ENCODE measurements around the gene RILPL1.
"Not testable (repeated sequence)": the region's sequence is repeated elsewhere in the genome, so short reads cannot be mapped to it uniquely, and the experiment has no call there.

Gene RILPL1

DNA sequence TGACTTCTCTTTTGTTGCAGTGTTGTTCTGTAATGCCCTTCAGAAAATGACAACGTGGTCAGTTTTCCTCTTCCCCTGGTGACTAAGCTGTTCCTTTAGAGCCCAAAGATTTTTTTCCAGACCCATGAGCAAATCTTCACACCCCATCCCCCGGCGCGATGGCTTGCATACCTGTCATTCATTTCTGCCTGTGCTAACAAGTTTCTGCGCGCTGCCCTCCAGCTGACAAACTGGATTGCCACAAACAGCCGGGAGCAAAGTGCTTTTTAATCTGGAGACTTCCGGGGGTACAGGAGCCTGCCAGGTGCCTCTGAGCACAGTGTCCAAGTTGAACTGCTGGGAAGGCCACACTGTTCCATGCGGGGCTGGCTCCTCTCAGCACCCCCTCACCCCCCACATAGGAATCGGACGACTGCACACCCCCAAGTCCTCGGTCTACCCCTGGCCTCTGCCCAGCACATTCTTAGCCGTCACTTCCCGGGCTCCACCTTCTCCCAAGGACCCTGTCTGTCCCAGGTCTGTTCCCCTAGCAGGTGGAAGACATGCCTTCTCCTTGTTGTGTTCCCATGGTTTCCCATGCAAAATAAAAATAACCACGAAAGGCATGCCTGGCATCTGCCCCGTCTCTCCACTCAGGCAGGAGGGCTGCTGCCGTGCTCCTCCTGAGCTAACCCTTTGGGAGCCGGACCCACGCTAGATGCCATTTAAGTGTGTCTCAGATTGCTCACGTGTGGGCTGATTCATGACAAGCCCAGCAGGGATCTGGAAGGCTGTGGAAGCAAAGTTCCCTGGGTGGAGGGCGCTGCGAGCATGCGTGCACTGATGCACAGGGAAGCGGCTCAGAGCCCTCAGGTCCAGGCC is 14.1 kb downstream of the RILPL1 start:
- no peak overlapping the region for H3K4me3 ChIP-seq (ENCODE audit: low read depth, low read length)
- TF ChIP-seq, protein P1, sequence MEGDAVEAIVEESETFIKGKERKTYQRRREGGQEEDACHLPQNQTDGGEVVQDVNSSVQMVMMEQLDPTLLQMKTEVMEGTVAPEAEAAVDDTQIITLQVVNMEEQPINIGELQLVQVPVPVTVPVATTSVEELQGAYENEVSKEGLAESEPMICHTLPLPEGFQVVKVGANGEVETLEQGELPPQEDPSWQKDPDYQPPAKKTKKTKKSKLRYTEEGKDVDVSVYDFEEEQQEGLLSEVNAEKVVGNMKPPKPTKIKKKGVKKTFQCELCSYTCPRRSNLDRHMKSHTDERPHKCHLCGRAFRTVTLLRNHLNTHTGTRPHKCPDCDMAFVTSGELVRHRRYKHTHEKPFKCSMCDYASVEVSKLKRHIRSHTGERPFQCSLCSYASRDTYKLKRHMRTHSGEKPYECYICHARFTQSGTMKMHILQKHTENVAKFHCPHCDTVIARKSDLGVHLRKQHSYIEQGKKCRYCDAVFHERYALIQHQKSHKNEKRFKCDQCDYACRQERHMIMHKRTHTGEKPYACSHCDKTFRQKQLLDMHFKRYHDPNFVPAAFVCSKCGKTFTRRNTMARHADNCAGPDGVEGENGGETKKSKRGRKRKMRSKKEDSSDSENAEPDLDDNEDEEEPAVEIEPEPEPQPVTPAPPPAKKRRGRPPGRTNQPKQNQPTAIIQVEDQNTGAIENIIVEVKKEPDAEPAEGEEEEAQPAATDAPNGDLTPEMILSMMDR (IDR thresholded peaks at IDR 0.05; ENCODE audit: insufficient read depth, low read depth, low read length, missing control alignments): no peak
- DNase-seq (ENCODE audit: low read depth): no peak

DNA sequence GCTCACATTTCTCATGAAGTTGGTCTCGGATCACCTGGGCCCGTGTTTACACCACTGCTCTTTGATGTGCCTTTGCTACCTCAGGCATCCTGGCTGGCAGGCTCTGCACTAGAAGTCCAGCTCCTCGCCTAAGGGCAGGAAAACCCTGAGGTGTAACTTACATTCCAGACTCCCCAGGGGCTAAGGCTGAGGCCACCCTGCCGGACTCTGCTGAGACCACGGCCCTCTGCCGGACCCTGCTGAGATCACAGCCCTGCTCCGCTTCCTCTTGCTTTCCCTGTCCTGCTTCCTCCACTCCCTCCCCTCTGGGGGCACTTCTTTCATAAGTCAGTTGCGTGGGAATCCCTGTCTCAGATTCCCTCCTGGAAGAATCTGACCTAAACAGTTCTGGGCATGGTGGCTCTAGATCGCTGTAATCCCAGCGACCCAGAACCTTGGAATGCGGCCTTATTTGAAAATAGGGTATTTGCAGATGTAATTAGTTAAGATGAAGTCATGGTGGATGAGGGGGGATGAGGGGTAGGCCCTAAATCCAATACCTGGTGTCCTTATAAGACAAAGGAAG is 17.2 kb downstream of the RILPL1 start:
- H3K4me3 ChIP-seq (ENCODE audit: low read depth, low read length): no peak overlapping the region
- DNase-seq (ENCODE audit: low read depth): no peak
- TF ChIP-seq, protein P1 (IDR thresholded peaks at IDR 0.05; ENCODE audit: insufficient read depth, low read depth, low read length, missing control alignments): no peak

DNA sequence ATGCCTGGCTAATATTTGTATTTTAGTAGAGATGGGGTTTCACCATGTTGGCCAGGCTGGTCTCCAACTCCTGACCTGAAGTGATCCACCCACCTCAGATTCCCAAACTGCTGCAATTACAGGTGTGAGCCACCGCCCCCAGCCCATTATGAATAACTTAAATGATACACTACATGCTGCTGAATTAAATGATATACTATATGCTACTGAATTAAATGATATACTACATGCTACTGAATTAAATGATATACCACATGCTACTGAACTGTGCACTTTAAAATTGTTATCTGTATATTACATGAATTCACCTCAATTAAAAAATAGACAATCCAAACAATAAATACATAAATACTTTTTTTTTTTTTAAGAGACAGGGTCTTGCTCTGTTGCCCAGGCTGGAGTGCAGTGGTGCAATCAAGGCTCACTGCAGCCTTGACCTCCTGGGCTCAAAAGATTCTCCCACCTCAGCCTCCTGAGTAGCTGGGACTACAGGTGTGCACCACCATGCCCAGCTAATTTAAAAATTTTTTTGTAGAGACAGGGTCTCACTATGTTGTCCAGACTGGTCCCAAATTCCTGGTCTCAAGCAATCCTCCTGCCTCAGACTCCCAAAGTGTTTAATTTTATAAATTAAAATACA is 18.8 kb downstream of the RILPL1 start:
- DNase-seq (ENCODE audit: low read depth); H3K4me3 ChIP-seq (ENCODE audit: low read depth, low read length): not testable (repeated sequence)

DNA sequence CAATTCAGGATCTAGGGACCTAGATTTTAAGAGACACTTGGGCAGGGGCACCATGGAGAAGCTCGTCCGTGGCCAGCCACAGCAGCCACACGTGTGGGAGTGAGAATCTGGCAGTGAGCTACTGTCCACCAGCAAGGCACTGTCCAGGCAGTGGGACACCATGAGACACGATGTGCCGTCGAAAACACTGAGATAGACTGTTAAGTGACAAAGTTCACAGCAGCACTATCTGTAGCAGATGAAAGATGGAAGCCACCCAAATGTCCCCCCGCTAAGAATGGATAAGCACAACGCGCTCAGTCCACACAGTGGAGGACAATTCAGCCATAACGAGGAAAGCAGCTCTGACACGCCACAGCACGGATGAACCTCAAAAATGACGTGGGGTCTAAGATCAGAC is 19.7 kb downstream of the RILPL1 start:
- TF ChIP-seq, protein P1 (IDR thresholded peaks at IDR 0.05; ENCODE audit: insufficient read depth, low read depth, low read length, missing control alignments): no peak
- no peak overlapping the region for H3K4me3 ChIP-seq (ENCODE audit: low read depth, low read length)
- DNase-seq (ENCODE audit: low read depth): no peak

DNA sequence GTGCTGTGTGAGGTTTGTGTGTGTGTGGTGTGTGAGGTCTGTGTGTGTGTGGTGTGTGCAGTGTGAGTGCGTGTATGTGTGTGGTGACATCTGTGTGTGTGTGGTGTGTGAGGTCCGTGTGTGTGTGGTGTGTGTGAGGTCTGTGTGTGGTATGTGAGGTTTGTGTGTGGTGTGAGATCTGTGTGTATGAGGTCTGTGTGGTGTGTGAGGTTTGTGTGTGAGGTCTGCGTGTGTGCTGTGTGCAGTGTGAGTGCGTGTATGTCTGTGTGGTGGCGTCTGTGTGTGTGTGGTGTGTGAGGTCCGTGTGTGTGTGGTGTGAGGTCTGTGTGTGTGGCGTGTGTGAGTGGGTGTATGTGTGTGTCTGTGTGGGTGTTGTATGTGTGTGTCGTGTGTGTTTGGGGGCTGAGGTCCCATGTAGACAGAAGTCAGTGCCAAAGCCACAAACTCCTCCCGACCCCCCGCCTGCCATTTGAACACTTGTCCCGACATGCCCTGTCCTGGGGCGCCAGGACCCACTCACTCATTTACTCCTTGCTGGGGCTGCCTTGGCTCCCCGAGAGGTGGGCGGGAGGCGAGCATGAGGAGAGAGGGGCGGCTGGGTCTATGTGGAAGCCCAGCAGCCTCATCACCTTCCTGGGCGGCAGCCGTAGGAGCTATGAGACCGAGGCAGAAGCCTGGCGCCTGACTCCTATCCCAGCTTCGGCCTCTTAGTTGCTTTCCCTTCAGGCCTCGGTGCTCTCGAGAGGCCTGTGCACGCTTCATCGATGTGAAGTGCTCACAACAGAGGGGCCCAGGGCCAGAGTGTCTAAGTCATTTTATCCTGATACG is 20.5 kb downstream of the RILPL1 start:
- TF ChIP-seq, protein P1 (IDR thresholded peaks at IDR 0.05; ENCODE audit: insufficient read depth, low read depth, low read length, missing control alignments): no peak
- no peak overlapping the region for H3K4me3 ChIP-seq (ENCODE audit: low read depth, low read length)
- DNase-seq (ENCODE audit: low read depth): no peak

DNA sequence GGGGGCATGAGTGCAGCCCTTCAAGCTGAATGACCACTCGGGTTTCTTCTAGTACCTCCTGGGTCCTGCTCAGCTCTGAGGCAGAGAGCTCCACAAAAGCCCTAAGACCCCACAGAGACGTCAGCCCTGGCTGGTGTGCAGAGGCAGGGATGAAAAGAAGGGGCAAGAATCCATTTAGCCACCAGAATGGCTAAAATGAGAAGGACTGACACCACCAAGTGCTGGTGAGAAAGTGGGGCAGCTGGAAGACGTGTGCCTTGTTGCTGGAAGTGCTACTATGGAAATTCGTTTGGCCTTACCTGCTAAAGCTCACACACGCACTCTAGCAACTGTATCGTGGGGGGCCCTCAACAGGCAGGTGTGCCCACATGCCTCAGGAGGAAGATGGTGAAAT is 26.7 kb downstream of the RILPL1 start:
- H3K4me3 ChIP-seq (ENCODE audit: low read depth, low read length): no peak overlapping the region
- TF ChIP-seq, protein P1 (IDR thresholded peaks at IDR 0.05; ENCODE audit: insufficient read depth, low read depth, low read length, missing control alignments): no peak
- no peak for DNase-seq (ENCODE audit: low read depth)
